Fibroblast of pulmonary artery (primary cell): ENCODE results near the gene DOCK7.
"Not testable (repeated sequence)": the region's sequence is repeated elsewhere in the genome, so short reads cannot be mapped to it uniquely, and the experiment has no call there.

Source experiments
- DNase-seq: peaks from one replicate; pipeline ENCODE4 v3.0.0-alpha.2; 2010; ENCODE audit warnings: low read depth
- H3K4me3 ChIP-seq: replicated peaks from 2 replicates; pipeline ENCODE4 v1.5.1; 2011; ENCODE audit warnings: low read depth, mild to moderate bottlenecking, control low read depth, low read length, moderate library complexity
- CTCF ChIP-seq: IDR thresholded peaks from 2 replicates; pipeline ENCODE4 v1.5.1; 2011; ENCODE audit warnings: mild to moderate bottlenecking, control low read depth, low read length, inconsistent platforms; ENCODE audit errors: missing control alignments

The DOCK7 gene

GRCh38 chr1:62716397-62716796 lies 28.2 kb upstream of the DOCK7 start:
- DNase-seq = peak; percentile 10
- no peak overlapping the region for H3K4me3 ChIP-seq
- TF ChIP-seq CTCF = no peak

DNA sequence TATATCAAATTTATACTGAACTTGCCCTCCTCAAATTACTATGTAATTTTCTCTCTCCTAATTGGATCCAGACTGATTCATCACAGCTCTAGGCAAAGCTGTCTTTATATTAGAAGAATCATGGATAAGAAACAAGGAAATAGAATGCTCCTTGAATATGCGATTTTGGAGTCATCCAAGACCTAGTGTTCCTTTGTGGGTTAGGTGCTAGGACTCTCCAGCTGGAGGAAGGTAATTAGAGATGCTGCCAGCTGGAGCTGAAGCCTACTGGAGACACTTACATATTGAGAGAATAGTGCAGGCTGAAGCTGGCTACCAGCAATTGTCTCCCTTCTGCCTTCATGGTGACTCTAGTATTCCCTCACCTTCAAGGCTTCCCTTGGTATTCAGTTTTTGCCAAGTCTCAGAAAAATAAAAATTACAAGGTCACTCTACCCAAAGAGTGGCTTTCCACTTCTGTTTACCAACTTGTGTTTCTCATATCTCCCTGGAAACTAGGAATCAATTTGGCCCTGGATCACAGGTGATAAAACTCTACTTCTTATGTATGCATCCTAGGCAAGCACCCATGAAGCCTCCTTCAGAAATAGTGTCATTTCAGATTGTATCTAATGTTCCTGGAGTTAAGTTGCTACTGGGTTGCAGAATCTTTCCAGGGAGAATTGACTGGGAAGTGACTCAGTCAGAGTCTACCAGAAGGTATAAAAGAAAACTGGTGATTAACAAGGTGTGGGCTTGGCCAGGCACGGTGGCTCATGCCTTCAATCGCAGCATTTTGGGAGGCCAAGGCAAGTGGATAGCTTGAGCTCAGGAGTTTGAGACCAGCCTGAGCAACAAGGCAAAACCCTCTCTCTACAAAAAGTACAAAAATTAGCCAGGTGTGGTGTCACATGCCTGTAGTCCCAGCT lies 24.4 kb upstream of the DOCK7 start:
- DNase-seq = no peak
- TF ChIP-seq CTCF = no peak
- no peak overlapping the region for H3K4me3 ChIP-seq

GRCh38 chr1:62707744-62708120 lies 19.5 kb upstream of the DOCK7 start:
- DNase-seq = no peak
- no peak overlapping the region for H3K4me3 ChIP-seq
- TF ChIP-seq CTCF = no peak

DNA sequence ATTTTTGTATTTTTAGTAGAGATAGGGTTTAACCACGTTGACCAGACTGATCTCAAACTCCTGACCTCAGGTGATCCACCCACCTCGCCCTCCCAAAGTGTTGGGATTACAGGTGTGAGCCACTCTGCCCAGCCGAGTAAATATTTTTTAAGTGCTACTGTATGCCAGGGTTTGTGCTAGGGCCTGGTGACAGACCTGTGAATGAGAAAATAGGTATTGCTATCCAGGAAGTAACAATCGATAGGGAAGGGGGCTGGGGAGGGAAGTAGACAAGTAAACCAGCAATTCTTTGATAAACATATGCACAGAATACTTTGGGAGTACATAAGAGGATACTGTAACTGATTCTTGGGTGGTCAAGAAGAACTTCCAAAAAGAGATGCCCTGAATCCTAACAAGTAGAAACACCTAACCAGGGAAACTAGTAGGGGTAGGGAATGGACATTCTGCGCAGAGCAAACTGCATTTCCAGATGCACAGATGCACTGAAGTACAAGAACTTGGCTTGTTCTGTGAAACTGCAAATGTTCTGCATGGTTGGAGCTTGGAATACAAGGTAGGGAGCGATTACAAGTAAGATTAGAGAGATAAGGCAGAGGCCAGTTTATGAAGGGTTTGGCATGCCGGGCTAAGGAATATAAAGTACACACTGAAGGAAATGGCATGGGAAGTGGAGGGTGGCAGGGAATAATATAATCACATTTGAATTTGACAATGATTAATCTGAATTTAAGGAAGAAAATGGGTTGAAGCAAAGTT lies 19.0 kb upstream of the DOCK7 start:
- DNase-seq = no peak
- no peak for TF ChIP-seq CTCF
- H3K4me3 ChIP-seq = no peak overlapping the region

- H3K4me3 ChIP-seq, DNase-seq: not testable (repeated sequence)
Observed at GRCh38 chr1:62698161-62698560, 10.0 kb upstream of the DOCK7 start.

GRCh38 chr1:62694479-62694878 lies 6.3 kb upstream of the DOCK7 start:
- not testable (repeated sequence) for H3K4me3 ChIP-seq, DNase-seq

GRCh38 chr1:62693123-62693522 lies 4.9 kb upstream of the DOCK7 start:
- no peak overlapping the region for H3K4me3 ChIP-seq
- TF ChIP-seq CTCF = no peak
- no peak for DNase-seq
